ENCODE data around the gene SMIM5. TPM values are rescaled to one million over a fixed set of nuclear protein-coding genes. Genes with fewer than 3 reads are reported as not detected.

The SMIM5 gene
- total RNA-seq, 1 experiment from 2014 or later = 0.24 TPM

- H3K56ac ChIP-seq (ENCODE audit: insufficient read length, low read depth, low read length) = no peak overlapping the region
- Mint-ChIP-seq H3K36me3 (ENCODE audit: insufficient read depth in 1 of 3, low read depth in 3 of 3) (no peaks in the 10 kb centered on the region), H3K4me1 (no peaks in the 10 kb centered on the region), H3K27ac (no peak overlapping the region), H3K9me3 (no peaks in the 10 kb centered on the region), H3K27me3 (ENCODE audit: low read depth) (peaks cover 2% of the 10 kb centered on the region), H3K4me3 (no peak overlapping the region)
- H2AFZ ChIP-seq (ENCODE audit: low read length) = no peak overlapping the region
- no peak overlapping the region for H2BK12ac ChIP-seq (ENCODE audit: insufficient read length, low read depth, low read length)
- H3K4ac ChIP-seq (ENCODE audit: low read depth, low read length) = no peak overlapping the region
- H4K91ac ChIP-seq (ENCODE audit: insufficient read length, low read depth, low read length) = no peak overlapping the region
- peak; percentile 96 for TF ChIP-seq CTCF (conservative IDR thresholded peaks at IDR 0.05)
- H3K27me3 ChIP-seq (ENCODE audit: insufficient read depth, low read length) = no peaks in the 10 kb centered on the region
- H2BK20ac ChIP-seq (ENCODE audit: low read depth, low read length, poor library complexity, severe bottlenecking) = no peak overlapping the region
- no peaks in the 10 kb centered on the region for H3K79me2 ChIP-seq (ENCODE audit: insufficient read depth, low read length)
- no peak overlapping the region for H3K4me2 ChIP-seq (ENCODE audit: insufficient read depth, insufficient read length, low read length)
- H2BK15ac ChIP-seq (ENCODE audit: low read depth, low read length) = no peak overlapping the region
- H3K4me1 ChIP-seq (ENCODE audit: insufficient read depth, low read length) = no peaks in the 10 kb centered on the region
- no peak overlapping the region for H2BK5ac ChIP-seq (ENCODE audit: insufficient read length, low read length)
- no peak overlapping the region for H3K14ac ChIP-seq (ENCODE audit: insufficient read depth, low read length)
- WGBS (ENCODE audit: extremely low coverage, insufficient read length, low lambda C conversion rate) = no CpG with 5 or more reads among the region's 28 CpGs
- H4K20me1 ChIP-seq (ENCODE audit: control insufficient read depth, insufficient read depth, insufficient read length) = no peaks in the 10 kb centered on the region
- DNase-seq = peak; percentile 92
- H3K79me1 ChIP-seq (ENCODE audit: insufficient read depth, low read depth, low read length, poor library complexity, severe bottlenecking) = no peaks in the 10 kb centered on the region
- no peak overlapping the region for H3K23ac ChIP-seq (ENCODE audit: insufficient read length, low read depth, low read length)
- no peak overlapping the region for H3T11ph ChIP-seq (ENCODE audit: low read length)
- H4K5ac ChIP-seq (ENCODE audit: insufficient read length, low read depth, low read length) = no peak overlapping the region
- no peak overlapping the region for H2AK5ac ChIP-seq (ENCODE audit: insufficient read length, low read length)
- H3K23me2 ChIP-seq (ENCODE audit: insufficient read length, low read depth, low read length, poor library complexity, severe bottlenecking) = no peaks in the 10 kb centered on the region
- no peaks in the 10 kb centered on the region for H3K9me3 ChIP-seq (ENCODE audit: control insufficient read depth, low read depth, low read length)
- no peak overlapping the region for H3K27ac ChIP-seq (ENCODE audit: insufficient read length, low read depth, low read length)
- no peak overlapping the region for H2BK120ac ChIP-seq (ENCODE audit: low read depth, low read length, poor library complexity, severe bottlenecking)
- no peak overlapping the region for H3K9ac ChIP-seq (ENCODE audit: extremely low read depth, insufficient read length, low read length)
- H4K8ac ChIP-seq (replicated peaks; ENCODE audit: insufficient read length, low read depth, low read length) = no peak overlapping the region
- no peak overlapping the region for H3K18ac ChIP-seq (ENCODE audit: insufficient read length, low read depth, low read length)
Observed at GRCh38 chr17:75601057-75601987, 31.9 kb upstream of the SMIM5 start.

Measured in H9 (cell line).